Colonic mucosa (tissue), 4 donors: ENCODE data around the gene DACH2. TPM values are rescaled to one million over a fixed set of nuclear protein-coding genes. Genes with fewer than 3 reads are reported as not detected.
A peak's percentile ranks its signal among the peaks of the same experiment; 100 is the strongest.

Experiments
- DNase-seq: peaks from one replicate; pipeline ENCODE4 v3.0.0-alpha.2; 2020
- H3K27ac ChIP-seq: fragments of 200-600 bp; one replicate; pipeline ENCODE4 v1.8.0; 2021
- H3K27me3 ChIP-seq: fragments of 200-600 bp; one replicate; pipeline ENCODE4 v1.8.0; 2021
- H3K36me3 ChIP-seq: fragments of 200-600 bp; one replicate; pipeline ENCODE4 v1.8.0; 2021
- H3K4me1 ChIP-seq: fragments of 200-600 bp; one replicate; pipeline ENCODE4 v1.8.0; 2021; ENCODE audit warnings: mild to moderate bottlenecking
- H3K4me3 ChIP-seq: fragments of 200-600 bp; one replicate; pipeline ENCODE4 v1.8.0; 2021
- H3K9ac ChIP-seq, 2 donors: one replicate each; pipeline ENCODE4 v1.7.0; 2013; ENCODE audit warnings: control low read depth in 2 of 2, low read depth in 2 of 2, low read length in 2 of 2
- H3K9me3 ChIP-seq: fragments of 200-600 bp; one replicate; pipeline ENCODE4 v1.8.0; 2021
- intact Hi-C: fragments of 100-400 bp; cut with DNase I; formaldehyde crosslinking; loops from one replicate; pipeline ENCODE4 v1.14.1; 2022
- total RNA-seq, 2 donors: library from RNA; stranded (reverse); fragmentation: NEBNext Ultra II Directional in 1 of 2; extraction: Animal tissue kit (Norgen Biotek cat#: 25700) in 1 of 2; gene quantifications; one replicate each; pipeline ENCODE4 v1.2.1, GENCODE V29; 2021
- TF ChIP-seq, protein P1 (sequence below): fragments of 200-600 bp; IDR thresholded peaks from one replicate; pipeline ENCODE4 v1.8.0; 2022; ENCODE audit warnings: antibody characterized with exemption, mild to moderate bottlenecking
- donor health status: healthy.
- donor health status: DM: no; HTN: no; CAD: no.
- donor health status: DM: no; HTN: no; CAD: no.

DACH2 gene
- total RNA-seq, 2 donors from 2014 or later, result 0.05 TPM; not detected in 1

DNA sequence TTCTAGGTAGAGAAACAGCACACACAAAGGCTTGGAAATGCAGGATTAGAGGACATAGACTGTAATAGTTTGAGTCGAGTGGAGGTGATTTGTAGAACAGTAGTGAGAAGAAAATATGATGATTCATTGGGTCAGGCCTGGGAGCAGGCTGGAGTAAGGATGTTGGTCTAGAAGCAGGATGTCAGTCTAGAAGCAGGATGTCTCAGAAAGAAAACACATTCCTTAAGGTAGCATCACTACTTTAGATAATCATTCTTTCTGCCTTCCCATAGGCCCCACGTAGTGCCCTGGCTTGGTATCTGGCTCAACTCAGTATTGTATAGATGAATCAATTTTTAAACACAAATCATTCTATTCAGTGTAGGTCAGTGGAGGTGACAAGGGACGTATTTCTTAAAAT, 11.2 kb upstream of the DACH2 start:
- TF ChIP-seq, protein P1, sequence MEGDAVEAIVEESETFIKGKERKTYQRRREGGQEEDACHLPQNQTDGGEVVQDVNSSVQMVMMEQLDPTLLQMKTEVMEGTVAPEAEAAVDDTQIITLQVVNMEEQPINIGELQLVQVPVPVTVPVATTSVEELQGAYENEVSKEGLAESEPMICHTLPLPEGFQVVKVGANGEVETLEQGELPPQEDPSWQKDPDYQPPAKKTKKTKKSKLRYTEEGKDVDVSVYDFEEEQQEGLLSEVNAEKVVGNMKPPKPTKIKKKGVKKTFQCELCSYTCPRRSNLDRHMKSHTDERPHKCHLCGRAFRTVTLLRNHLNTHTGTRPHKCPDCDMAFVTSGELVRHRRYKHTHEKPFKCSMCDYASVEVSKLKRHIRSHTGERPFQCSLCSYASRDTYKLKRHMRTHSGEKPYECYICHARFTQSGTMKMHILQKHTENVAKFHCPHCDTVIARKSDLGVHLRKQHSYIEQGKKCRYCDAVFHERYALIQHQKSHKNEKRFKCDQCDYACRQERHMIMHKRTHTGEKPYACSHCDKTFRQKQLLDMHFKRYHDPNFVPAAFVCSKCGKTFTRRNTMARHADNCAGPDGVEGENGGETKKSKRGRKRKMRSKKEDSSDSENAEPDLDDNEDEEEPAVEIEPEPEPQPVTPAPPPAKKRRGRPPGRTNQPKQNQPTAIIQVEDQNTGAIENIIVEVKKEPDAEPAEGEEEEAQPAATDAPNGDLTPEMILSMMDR, result no peak
- Histone ChIP-seq H3K4me3 (no peak overlapping the region), H3K27me3 (no peaks in the 10 kb centered on the region), H3K36me3 (no peaks in the 10 kb centered on the region), H3K27ac (no peak overlapping the region), H3K4me1 (no peaks in the 10 kb centered on the region), H3K9me3 (no peaks in the 10 kb centered on the region), H3K9ac (no peak overlapping the region)
- intact Hi-C loops, result no loop called here
- no peak for DNase-seq

GRCh38 chrX:86141786-86142185, 6.5 kb upstream of the DACH2 start:
- Histone ChIP-seq H3K4me3 (no peak overlapping the region), H3K27ac (no peak overlapping the region), H3K9me3 (no peaks in the 10 kb centered on the region), H3K4me1 (no peaks in the 10 kb centered on the region), H3K27me3 (no peaks in the 10 kb centered on the region), H3K9ac (no peak overlapping the region), H3K36me3 (no peaks in the 10 kb centered on the region)
- intact Hi-C loops, result no loop called here
- TF ChIP-seq, protein P1, result no peak
- no peak for DNase-seq

GRCh38 chrX:86146102-86146501, 2.1 kb upstream of the DACH2 start:
- Histone ChIP-seq H3K27me3 (peaks cover 4% of the 10 kb centered on the region), H3K4me1 (no peaks in the 10 kb centered on the region), H3K9ac (no peak overlapping the region), H3K36me3 (no peaks in the 10 kb centered on the region), H3K9me3 (no peaks in the 10 kb centered on the region), H3K4me3 (no peak overlapping the region), H3K27ac (no peak overlapping the region)
- TF ChIP-seq, protein P1, result no peak
- DNase-seq, result no peak
- intact Hi-C loops, result no loop called here

DNA sequence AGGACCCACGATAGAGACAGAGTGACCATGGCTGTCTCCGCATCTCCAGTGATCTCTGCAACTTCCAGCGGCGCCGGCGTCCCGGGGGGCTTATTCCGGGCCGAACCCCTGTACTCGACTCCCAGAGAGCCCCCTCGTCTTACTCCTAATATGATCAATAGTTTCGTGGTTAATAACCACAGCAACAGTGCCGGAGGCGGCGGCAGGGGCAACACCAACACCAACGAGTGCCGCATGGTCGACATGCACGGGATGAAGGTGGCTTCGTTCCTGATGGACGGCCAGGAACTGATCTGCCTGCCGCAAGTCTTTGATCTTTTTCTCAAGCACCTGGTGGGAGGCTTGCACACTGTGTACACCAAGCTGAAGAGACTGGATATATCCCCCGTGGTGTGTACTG, 343 bp downstream of the DACH2 start:
- Histone ChIP-seq H3K27ac (no peak overlapping the region), H3K4me3 (peak overlapping the region; percentile 30), H3K4me1 (no peaks in the 10 kb centered on the region), H3K9ac (no peak overlapping the region), H3K36me3 (no peaks in the 10 kb centered on the region), H3K9me3 (no peaks in the 10 kb centered on the region), H3K27me3 (peaks cover 4% of the 10 kb centered on the region)
- intact Hi-C loops, result no loop called here
- TF ChIP-seq, protein P1, result no peak
- no peak for DNase-seq

DNA sequence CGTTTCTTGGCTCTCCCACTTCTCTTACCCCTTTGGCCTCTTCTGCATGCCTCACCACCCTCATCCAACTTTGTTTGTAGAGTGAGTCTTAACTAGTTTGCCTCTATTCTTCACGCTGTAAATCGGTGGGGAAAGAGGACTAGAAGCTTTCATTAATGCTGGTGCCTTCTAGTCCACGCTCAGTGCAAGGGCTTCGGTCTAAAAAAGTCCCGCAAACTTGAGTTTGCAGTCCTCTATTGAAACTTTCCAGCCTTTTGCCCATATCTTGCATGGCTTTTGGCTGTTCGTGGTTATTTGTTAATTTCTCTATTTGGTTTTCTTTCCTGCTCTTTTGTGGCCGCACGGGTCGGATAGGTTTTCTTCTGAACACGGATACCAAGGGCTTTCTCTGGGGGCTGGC, 868 bp downstream of the DACH2 start:
- H3K9me3 ChIP-seq, result no peaks in the 10 kb centered on the region
- H3K27ac ChIP-seq, result no peak overlapping the region
- H3K9ac ChIP-seq, result no peak overlapping the region
- DNase-seq, result no peak
- TF ChIP-seq, protein P1, result no peak
- no peaks in the 10 kb centered on the region for H3K36me3 ChIP-seq
- H3K4me3 ChIP-seq, result no peak overlapping the region
- no peaks in the 10 kb centered on the region for H3K4me1 ChIP-seq
- intact Hi-C loops, result no loop called here
- peaks cover 4% of the 10 kb centered on the region for H3K27me3 ChIP-seq

- intact Hi-C loops, result no loop called here
- DNase-seq, result no peak
- Histone ChIP-seq H3K27ac (no peak overlapping the region), H3K27me3 (peaks cover 5% of the 10 kb centered on the region), H3K4me3 (no peak overlapping the region), H3K36me3 (no peaks in the 10 kb centered on the region), H3K9me3 (no peaks in the 10 kb centered on the region), H3K9ac (no peak overlapping the region), H3K4me1 (no peaks in the 10 kb centered on the region)
- TF ChIP-seq, protein P1, result no peak
These were observed 6.3 kb downstream of the DACH2 start for GRCh38 chrX:86154553-86154952.
